Measurements from ENCODE around the gene EEFSEC.

- no peak for TF ChIP-seq CTCF (IDR thresholded peaks at IDR 0.05)
- no peak for TF ChIP-seq EZH2 (IDR thresholded peaks at IDR 0.05)
Measured at GRCh38 chr3:128235207-128235926, 82.1 kb downstream of the EEFSEC start.
